RWPE2 (cell line): ENCODE results near the gene GNG14.

ENCODE experiments used
- ATAC-seq: fragments of 200-7000 bp; cut with Tn5 transposase; 3 replicates; pipeline ENCODE4 v1.9.1; 2021; ENCODE audit warnings: low read depth
- DNase-seq: peaks from one replicate; pipeline ENCODE4 v3.0.0-alpha.2; 2020; ENCODE audit warnings: low spot score
- H3K27ac ChIP-seq: fragments of 450-650 bp; 2 replicates; pipeline ENCODE4 v1.5.1; 2017; ENCODE audit warnings: mild to moderate bottlenecking; ENCODE audit not compliant: poor library complexity, severe bottlenecking
- H3K27me3 ChIP-seq: fragments of 250-450 bp; sonication (Bioruptor Pico); 2 replicates; pipeline ENCODE4 v1.5.1; 2021; ENCODE audit warnings: mild to moderate bottlenecking, moderate library complexity; ENCODE audit not compliant: insufficient read depth, poor library complexity, severe bottlenecking
- H3K36me3 ChIP-seq: fragments of 250-450 bp; sonication (Bioruptor Pico); 2 replicates; pipeline ENCODE4 v1.5.1; 2020; ENCODE audit warnings: low read depth, mild to moderate bottlenecking, moderate library complexity
- H3K4me1 ChIP-seq: fragments of 250-450 bp; sonication (Bioruptor Pico); 2 replicates; pipeline ENCODE4 v1.5.1; 2021; ENCODE audit warnings: mild to moderate bottlenecking, moderate library complexity; ENCODE audit not compliant: insufficient read depth, poor library complexity, severe bottlenecking
- H3K4me3 ChIP-seq: fragments of 250-450 bp; sonication (Bioruptor Pico); 2 replicates; pipeline ENCODE4 v1.5.1; 2021; ENCODE audit warnings: mild to moderate bottlenecking, moderate library complexity; ENCODE audit not compliant: severe bottlenecking
- H3K9me3 ChIP-seq: fragments of 250-450 bp; sonication (Bioruptor Pico); 2 replicates; pipeline ENCODE4 v1.5.1; 2021; ENCODE audit warnings: mild to moderate bottlenecking, moderate library complexity; ENCODE audit not compliant: severe bottlenecking
- CTCF ChIP-seq: fragments of 450-650 bp; IDR thresholded peaks from one replicate; pipeline ENCODE4 v1.5.1; 2017; ENCODE audit warnings: mild to moderate bottlenecking, moderate library complexity; ENCODE audit not compliant: poor library complexity, severe bottlenecking

The GNG14 gene

GRCh38 chr19:12733369-12734214 is 45.8 kb downstream of the GNG14 start:
- peak overlapping the region; percentile 88 for H3K4me3 ChIP-seq
- H3K9me3 ChIP-seq, result no peaks in the 10 kb centered on the region
- H3K36me3 ChIP-seq, result peaks cover 31% of the 10 kb centered on the region
- TF ChIP-seq CTCF, result peak; percentile 60
- no peak for ATAC-seq
- DNase-seq, result no peak
- no peaks in the 10 kb centered on the region for H3K27me3 ChIP-seq
- H3K27ac ChIP-seq, result peak overlapping the region; percentile 74
- peaks cover 3% of the 10 kb centered on the region for H3K4me1 ChIP-seq

DNA sequence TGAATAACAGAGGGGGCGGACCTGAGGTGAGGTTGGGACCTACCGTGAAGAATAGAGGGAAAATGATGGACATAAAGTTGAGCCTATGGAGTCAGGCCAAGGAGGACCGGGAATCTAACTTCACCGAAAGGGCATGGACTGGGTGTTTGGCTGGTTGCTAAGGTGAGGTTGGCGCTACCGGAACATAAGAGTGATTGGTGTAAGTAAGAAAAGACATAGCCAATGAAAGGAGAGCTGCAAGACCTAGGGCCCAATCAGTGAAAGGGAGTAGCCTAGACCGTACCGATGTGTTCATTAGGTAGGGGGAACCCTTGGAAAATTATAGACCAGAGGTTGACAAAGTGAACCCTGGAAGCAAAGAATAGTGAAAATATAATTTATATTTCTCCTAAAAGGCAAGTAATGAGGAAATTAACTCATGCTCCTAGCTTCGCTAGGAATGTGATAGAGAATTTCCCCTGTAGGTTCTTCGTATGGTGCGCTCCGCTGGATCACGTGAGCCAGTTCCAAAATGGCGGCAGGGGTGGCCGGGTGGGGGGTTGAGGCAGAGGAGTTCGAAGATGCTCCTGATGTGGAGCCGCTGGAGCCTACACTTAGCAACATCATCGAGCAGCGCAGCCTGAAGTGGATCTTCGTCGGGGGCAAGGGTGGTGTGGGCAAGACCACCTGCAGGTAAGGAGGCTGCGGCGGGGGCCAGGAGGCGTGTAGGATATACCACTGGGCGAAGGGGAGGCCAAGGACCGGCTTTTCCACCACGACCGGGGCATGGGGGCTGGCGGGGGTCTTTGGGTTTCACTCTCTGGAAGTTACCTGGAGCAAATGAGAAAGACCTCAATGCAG is 49.4 kb downstream of the GNG14 start, which contains the start of gene GET3:
Gene GET3, plus strand, starts transcription at position 503 of the 840 bp plus-strand sequence. Its CDS starts 9 bp downstream, at position 512.
- TF ChIP-seq CTCF, result no peak
- H3K36me3 ChIP-seq, result peaks cover 33% of the 10 kb centered on the region
- ATAC-seq (peak; percentile 92; the same call in 2 of the 3 replicates), DNase-seq (peak; percentile 97)
- peak within 1 kb of the TSS; percentile 80 for H3K4me3 ChIP-seq
- H3K27me3 ChIP-seq, result no peaks in the 10 kb centered on the region
- H3K27ac ChIP-seq, result peak within 1 kb of the TSS; percentile 74
- H3K9me3 ChIP-seq, result no peaks in the 10 kb centered on the region
- peaks cover 3% of the 10 kb centered on the region for H3K4me1 ChIP-seq

DNA sequence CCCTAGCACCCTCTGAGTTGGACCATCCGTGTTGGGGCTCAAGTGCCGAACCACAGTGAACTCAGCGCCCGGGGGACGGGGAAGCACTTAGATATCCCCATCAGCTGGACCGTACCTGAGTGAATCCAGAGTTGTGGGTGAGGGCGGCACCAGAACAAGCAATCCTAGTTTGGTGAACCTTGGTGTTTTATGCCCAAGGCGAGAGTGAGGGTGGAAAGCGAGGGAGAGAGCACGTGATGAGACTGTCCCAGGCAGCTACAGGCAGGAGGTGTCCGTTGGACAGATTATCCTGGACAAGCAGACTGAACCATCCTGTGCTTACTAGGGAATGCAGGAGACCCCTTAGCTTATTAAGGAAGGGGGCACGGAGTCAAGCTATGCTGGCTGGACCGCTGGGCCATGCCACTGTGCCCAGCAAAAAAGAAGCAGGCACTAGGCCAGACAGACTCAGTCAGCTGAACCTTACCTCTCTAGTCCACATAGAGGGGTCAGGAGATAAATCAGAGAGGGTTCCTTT is 50.1 kb downstream of the GNG14 start:
- no peak for DNase-seq
- Histone ChIP-seq H3K4me1 (peaks cover 3% of the 10 kb centered on the region), H3K27ac (peak overlapping the region; percentile 74), H3K27me3 (no peaks in the 10 kb centered on the region), H3K4me3 (peak overlapping the region; percentile 80), H3K9me3 (no peaks in the 10 kb centered on the region), H3K36me3 (peaks cover 27% of the 10 kb centered on the region)
- ATAC-seq, result no peak
- no peak for TF ChIP-seq CTCF
